ENCODE data around the gene OR56A1.

Gene OR56A1

DNA sequence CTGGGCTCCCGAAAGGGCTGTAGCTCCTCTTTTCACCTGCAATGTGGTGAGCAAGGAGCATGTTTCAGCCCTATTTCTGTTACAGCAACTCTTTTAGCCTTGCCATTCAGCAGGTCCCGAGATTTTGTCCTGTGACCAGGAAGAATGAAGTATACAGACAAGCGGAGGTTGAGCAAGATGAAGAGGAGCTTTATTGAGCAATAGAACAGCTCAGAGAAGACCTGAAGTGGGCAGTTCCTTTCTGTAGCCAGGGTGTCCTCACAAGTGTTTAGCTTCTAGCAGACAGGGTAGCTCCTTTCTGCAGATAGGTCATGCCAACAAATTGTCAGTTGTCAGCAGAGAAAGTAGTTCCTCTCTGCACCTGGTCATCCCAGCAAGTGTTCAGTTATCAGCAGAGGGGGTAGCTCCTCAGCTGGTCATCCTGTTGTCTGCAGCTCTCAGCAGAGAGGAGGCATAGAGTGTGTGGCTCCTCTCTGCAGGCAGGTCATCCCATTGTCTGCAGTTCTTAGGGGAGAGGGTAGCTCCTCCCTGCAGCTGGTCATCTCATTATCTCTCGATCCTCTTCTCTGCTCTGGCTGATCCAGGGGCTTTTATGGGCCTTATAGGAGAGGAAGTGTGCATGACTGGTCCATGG, 18.4 kb downstream of the OR56A1 start:
- TF ChIP-seq, protein P1, sequence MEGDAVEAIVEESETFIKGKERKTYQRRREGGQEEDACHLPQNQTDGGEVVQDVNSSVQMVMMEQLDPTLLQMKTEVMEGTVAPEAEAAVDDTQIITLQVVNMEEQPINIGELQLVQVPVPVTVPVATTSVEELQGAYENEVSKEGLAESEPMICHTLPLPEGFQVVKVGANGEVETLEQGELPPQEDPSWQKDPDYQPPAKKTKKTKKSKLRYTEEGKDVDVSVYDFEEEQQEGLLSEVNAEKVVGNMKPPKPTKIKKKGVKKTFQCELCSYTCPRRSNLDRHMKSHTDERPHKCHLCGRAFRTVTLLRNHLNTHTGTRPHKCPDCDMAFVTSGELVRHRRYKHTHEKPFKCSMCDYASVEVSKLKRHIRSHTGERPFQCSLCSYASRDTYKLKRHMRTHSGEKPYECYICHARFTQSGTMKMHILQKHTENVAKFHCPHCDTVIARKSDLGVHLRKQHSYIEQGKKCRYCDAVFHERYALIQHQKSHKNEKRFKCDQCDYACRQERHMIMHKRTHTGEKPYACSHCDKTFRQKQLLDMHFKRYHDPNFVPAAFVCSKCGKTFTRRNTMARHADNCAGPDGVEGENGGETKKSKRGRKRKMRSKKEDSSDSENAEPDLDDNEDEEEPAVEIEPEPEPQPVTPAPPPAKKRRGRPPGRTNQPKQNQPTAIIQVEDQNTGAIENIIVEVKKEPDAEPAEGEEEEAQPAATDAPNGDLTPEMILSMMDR (conservative IDR thresholded peaks at IDR 0.05) = no peak
- H3K27ac ChIP-seq = no peak overlapping the region

- TF ChIP-seq, protein P1 (conservative IDR thresholded peaks at IDR 0.05) = no peak
- H3K27ac ChIP-seq = no peak within 1 kb of the TSS
These were observed 23.7 kb downstream of the OR56A1 start, which contains the start of gene OR56A4 for GRCh38 chr11:6006846-6007245. OR56A4 (minus strand) TSS chr11:6006946; CDS start chr11:6002992, 3,954 bp downstream.

- TF ChIP-seq, protein P1 (conservative IDR thresholded peaks at IDR 0.05) = no peak
These were observed 24.2 kb downstream of the OR56A1 start for GRCh38 chr11:6006395-6006794.

DNA sequence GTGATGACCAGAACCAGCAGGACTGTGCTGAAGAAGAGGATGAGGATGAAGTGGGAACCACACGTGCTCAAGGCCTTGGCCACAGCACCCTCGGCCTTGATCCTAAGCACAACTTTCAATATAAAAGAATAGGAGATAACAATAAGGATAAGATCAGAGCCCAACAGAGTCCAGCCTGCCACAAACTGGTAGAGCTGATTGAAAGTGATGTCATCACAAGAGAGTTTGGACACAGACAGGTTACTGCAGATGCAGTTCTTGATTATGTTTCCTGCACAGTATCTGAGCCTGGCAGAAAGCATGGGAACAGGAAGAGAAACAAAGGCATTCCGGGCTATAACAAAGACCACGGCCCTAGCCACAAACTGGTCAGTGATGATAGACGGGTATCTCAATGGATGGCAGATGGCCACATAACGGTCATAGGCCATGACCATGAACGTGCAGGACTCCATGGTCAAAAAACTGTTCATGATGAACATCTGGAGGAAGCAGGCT, 28.3 kb downstream of the OR56A1 start:
- H3K27ac ChIP-seq = no peak overlapping the region
- TF ChIP-seq, protein P1 (conservative IDR thresholded peaks at IDR 0.05) = no peak

More at GRCh38 chr11:6006395-6006794, 24.2 kb downstream of the OR56A1 start:
- no peak overlapping the region for H3K27ac ChIP-seq

DNA sequence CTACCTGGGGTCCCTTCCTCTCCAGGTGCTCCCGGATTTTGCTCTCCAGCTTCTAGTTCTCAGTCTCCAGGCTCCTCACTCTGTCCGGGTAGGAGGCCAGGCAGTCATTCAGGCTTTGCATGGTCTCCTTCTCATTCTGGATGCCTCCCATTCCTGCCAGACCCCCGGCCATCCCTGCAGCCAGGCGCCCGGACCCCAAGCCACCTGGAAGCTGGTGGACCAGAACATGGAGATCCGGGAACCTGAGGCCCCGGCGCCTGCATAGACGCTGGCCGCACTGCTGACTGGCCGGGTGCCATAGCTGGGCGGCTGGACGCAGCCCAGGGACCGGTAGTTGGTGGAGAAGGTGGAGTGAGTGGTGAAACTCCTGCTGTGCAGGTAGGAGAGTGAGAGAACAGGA, 35.8 kb downstream of the OR56A1 start:
- TF ChIP-seq, protein P1 (conservative IDR thresholded peaks at IDR 0.05) = no peak
- H3K27ac ChIP-seq = no peak overlapping the region

DNA sequence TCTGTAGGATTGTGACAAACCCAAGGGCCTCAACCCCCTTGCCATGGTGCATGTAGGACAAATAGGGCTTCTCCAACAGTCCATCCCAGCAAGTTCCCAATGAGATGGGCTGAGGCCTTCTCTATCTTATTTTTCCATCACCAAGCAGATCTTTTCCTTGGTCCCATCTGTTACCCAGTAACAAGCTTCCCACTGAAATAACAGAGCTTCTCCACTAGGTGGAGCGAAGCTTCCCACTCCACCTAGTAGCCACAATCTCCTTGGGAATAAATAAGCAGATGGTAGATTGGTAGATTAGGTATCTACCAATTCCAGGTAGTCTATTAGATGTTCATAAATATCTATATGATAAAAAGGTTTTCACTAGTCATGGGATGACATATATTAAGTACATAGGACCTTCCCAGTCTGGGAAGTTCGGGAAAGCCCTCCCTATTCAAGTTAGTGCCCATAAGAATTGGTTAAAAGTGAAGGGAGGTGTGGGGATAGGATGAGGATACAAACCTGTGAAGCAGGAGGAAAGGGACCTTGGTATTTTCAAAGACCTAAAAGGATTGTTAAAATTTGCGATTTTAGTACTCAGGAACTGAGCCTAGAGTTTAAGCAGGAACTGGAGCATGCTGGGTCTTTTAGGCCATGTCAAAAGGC, 37.8 kb downstream of the OR56A1 start:
- TF ChIP-seq, protein P1 (conservative IDR thresholded peaks at IDR 0.05) = peak; percentile 82
- no peak overlapping the region for H3K27ac ChIP-seq

- TF ChIP-seq, protein P1 (conservative IDR thresholded peaks at IDR 0.05) = no peak
- H3K27ac ChIP-seq = no peak overlapping the region
These were observed 38.4 kb downstream of the OR56A1 start for GRCh38 chr11:5992150-5992549.

Data from VCaP (cell line).